A549 (cell line): ENCODE data around the gene SUGCT.

Experiments used
- CHD2 ChIP-seq: fragments of 150-350 bp; IDR thresholded peaks from 2 replicates; pipeline ENCODE4 v1.6.1; 2014; ENCODE audit warnings: low read length; ENCODE audit not compliant: partially characterized antibody
- CTCF ChIP-seq: fragments of >200 bp; sonication (Bioruptor Twin); formaldehyde crosslinking; IDR thresholded peaks from 3 replicates; pipeline ENCODE4 v1.5.1; 2016
- HMGXB4 ChIP-seq: fragments of 250-450 bp; sonication (Bioruptor Pico); IDR thresholded peaks from 2 replicates; pipeline ENCODE4 v1.5.0; 2021; ENCODE audit warnings: mild to moderate bottlenecking, moderate library complexity, borderline replicate concordance
- RAD21 ChIP-seq, 2 experiments: fragments of >200 bp in 1 of 2; sonication (Bioruptor Twin) in 1 of 2; formaldehyde crosslinking in 1 of 2; IDR thresholded peaks in 1 of 2; conservative IDR thresholded peaks in 1 of 2; 2 replicates in 1 of 2; 3 replicates in 1 of 2; pipeline ENCODE4 v1.6.1; 2012 to 2018; ENCODE audit warnings: inconsistent platforms in 1 of 2
- SMC3 ChIP-seq: fragments of >200 bp; sonication (Bioruptor Twin); formaldehyde crosslinking; IDR thresholded peaks from 3 replicates; pipeline ENCODE4 v1.6.1; 2018; ENCODE audit warnings: inconsistent platforms

- no peak for TF ChIP-seq CTCF
- TF ChIP-seq HMGXB4 (CRISPR knock-in tag) = no peak
- TF ChIP-seq RAD21 (conservative IDR thresholded peaks at IDR 0.05 in 1 of 2, IDR thresholded peaks at IDR 0.05 in 1 of 2) = no peak
- no peak for TF ChIP-seq SMC3
- no peak for TF ChIP-seq CHD2
Measured at GRCh38 chr7:40151504-40151903, 16.7 kb downstream of the SUGCT start.
